A673 (cell line): Measurements from ENCODE around the gene SLC44A3.

Experiments used
- EZH2 ChIP-seq: fragments of 200-600 bp; sonication (generic); IDR thresholded peaks from 2 replicates; pipeline ENCODE4 v1.6.1; 2017; ENCODE audit warnings: borderline replicate concordance, low read depth, mild to moderate bottlenecking, mixed read lengths, antibody characterized with exemption, low read length; ENCODE audit not compliant: poor library complexity, severe bottlenecking
- TF ChIP-seq, protein P1 (sequence below): fragments of 300-800, 200-600 bp; sonication (generic); conservative IDR thresholded peaks from 2 replicates; pipeline ENCODE4 v1.5.1; 2017; ENCODE audit warnings: low read depth, mild to moderate bottlenecking, antibody characterized with exemption, low read length, moderate library complexity, mixed read lengths

DNA sequence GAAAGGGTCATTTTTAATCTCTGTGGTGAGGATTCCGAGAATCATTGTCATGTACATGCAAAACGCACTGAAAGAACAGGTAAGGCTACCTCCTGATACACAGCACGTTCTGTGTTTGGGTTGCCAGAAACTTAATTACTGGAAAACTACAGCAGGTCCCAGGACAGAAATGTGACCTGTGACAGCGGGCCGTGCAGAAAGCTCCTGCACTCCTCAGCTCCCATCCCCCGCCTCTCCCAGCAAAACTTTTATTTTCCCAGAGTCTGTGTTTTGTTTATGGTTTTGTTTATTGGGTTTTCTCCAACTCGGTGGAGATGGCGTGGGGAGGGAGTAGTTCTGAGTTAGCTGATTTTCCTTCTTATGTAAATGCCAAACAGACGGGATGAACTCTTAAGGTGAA lies 44.7 kb downstream of the SLC44A3 start:
- TF ChIP-seq, protein P1, sequence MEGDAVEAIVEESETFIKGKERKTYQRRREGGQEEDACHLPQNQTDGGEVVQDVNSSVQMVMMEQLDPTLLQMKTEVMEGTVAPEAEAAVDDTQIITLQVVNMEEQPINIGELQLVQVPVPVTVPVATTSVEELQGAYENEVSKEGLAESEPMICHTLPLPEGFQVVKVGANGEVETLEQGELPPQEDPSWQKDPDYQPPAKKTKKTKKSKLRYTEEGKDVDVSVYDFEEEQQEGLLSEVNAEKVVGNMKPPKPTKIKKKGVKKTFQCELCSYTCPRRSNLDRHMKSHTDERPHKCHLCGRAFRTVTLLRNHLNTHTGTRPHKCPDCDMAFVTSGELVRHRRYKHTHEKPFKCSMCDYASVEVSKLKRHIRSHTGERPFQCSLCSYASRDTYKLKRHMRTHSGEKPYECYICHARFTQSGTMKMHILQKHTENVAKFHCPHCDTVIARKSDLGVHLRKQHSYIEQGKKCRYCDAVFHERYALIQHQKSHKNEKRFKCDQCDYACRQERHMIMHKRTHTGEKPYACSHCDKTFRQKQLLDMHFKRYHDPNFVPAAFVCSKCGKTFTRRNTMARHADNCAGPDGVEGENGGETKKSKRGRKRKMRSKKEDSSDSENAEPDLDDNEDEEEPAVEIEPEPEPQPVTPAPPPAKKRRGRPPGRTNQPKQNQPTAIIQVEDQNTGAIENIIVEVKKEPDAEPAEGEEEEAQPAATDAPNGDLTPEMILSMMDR: no peak
- no peak for TF ChIP-seq EZH2
